Esophagus squamous epithelium (tissue), 5 donors: ENCODE results near the gene ZNF808. TPM values are rescaled to one million over a fixed set of nuclear protein-coding genes. Genes with fewer than 3 reads are reported as not detected.

ENCODE experiments used
- DNase-seq: peaks from one replicate; lab custom pipeline; 2025; lab: John Stamatoyannopoulos, UW
- H3K27ac ChIP-seq, 4 donors: fragments of 200-600 bp; sonication (generic); one replicate each; pipeline ENCODE4 v1.5.1; 2016 to 2019; ENCODE audit warnings: mild to moderate bottlenecking in 1 of 4
- H3K27me3 ChIP-seq, 4 donors: fragments of 200-600 bp; sonication (generic); 1 replicate in 3 of 4; 2 replicates in 1 of 4; pipeline versions ENCODE4 v1.5.1 to v1.6.0; 2017 to 2021; ENCODE audit warnings: antibody characterized with exemption in 1 of 4
- H3K36me3 ChIP-seq, 3 donors: fragments of 200-600 bp; sonication (generic); one replicate each; pipeline ENCODE4 v1.5.1; 2016 to 2019
- H3K4me1 ChIP-seq, 3 donors: fragments of 200-600 bp; sonication (generic); one replicate each; pipeline ENCODE4 v1.5.1; 2017 to 2019
- H3K4me3 ChIP-seq, 4 donors: fragments of 200-600 bp; sonication (generic); 1 replicate in 3 of 4; 2 replicates in 1 of 4; pipeline ENCODE4 v1.5.1; 2016 to 2019; ENCODE audit warnings: mild to moderate bottlenecking in 2 of 4, moderate library complexity in 1 of 4
- H3K9me3 ChIP-seq, 3 donors: fragments of 200-600 bp; sonication (generic); one replicate each; pipeline ENCODE4 v1.5.1; 2016 to 2019
- POLR2A ChIP-seq, 4 donors: fragments of 450-650 bp; IDR thresholded peaks; one replicate each; pipeline ENCODE4 v1.6.1; 2017; ENCODE audit warnings: antibody characterized with exemption in 4 of 4, mild to moderate bottlenecking in 4 of 4, moderate library complexity in 3 of 4
- WGBS, 2 donors: methylation state at CpG; one replicate each; pipeline ENCODE4 v1.1.5; 2018; 5-methylcytosine and 5-hydroxymethylcytosine counted together
- intact Hi-C: fragments of 100-400 bp; cut with DNase I; formaldehyde crosslinking; loops from one replicate; pipeline ENCODE4 v1.15.0; 2022
- small RNA-seq, 4 donors: library from RNA; depleted of rRNA; stranded (forward); fragments of <200 nt; gene quantifications; one replicate each; pipeline ENCODE3, GENCODE V24; 2016
- total RNA-seq, 4 donors: library from RNA; depleted of rRNA; stranded (reverse); fragments of >200 nt; gene quantifications; one replicate each; pipeline ENCODE4 v1.1.0, GENCODE V29; 2016
- TF ChIP-seq, protein P1 (sequence below), 6 experiments: fragments of 450-650 bp in 4 of 6; fragments of 200-600 bp in 2 of 6; sonication (generic) in 2 of 6; IDR thresholded peaks; one replicate each; pipeline ENCODE4 v1.5.1; 2016 to 2019; ENCODE audit warnings: antibody characterized with exemption in 6 of 6, mild to moderate bottlenecking in 4 of 6, moderate library complexity in 4 of 6
- donor health status: DM: yes; HTN: yes; CAD: no.

Gene ZNF808
- total RNA-seq, 4 donors from 2014 or later: 6.7 to 17.0 (median 7.6) TPM

GRCh38 chr19:52603558-52604207, 76.2 kb downstream of the ZNF808 start:
- H3K4me3 ChIP-seq: no peak overlapping the region
- no peak for DNase-seq
- peaks cover 0 to 38% (median 0%) of the 10 kb centered on the region in 3 donors for H3K9me3 ChIP-seq

More at GRCh38 chr19:52603558-52604207, 76.2 kb downstream of the ZNF808 start:
- 87 to 91% methylated on average over 14 of the region's 14 CpGs for WGBS, 2 donors
- Histone ChIP-seq H3K4me1 (peaks cover 6 to 29% (median 12%) of the 10 kb centered on the region in 3 donors), H3K27ac (peak overlapping the region in 2 of 4 donors; percentile 63 to 68), H3K36me3 (no peaks in the 10 kb centered on the region), H3K27me3 (no peaks in the 10 kb centered on the region)
- intact Hi-C loops: no loop called here
- TF ChIP-seq POLR2A (IDR thresholded peaks at IDR 0.05): no peak
- TF ChIP-seq, protein P1, sequence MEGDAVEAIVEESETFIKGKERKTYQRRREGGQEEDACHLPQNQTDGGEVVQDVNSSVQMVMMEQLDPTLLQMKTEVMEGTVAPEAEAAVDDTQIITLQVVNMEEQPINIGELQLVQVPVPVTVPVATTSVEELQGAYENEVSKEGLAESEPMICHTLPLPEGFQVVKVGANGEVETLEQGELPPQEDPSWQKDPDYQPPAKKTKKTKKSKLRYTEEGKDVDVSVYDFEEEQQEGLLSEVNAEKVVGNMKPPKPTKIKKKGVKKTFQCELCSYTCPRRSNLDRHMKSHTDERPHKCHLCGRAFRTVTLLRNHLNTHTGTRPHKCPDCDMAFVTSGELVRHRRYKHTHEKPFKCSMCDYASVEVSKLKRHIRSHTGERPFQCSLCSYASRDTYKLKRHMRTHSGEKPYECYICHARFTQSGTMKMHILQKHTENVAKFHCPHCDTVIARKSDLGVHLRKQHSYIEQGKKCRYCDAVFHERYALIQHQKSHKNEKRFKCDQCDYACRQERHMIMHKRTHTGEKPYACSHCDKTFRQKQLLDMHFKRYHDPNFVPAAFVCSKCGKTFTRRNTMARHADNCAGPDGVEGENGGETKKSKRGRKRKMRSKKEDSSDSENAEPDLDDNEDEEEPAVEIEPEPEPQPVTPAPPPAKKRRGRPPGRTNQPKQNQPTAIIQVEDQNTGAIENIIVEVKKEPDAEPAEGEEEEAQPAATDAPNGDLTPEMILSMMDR (IDR thresholded peaks at IDR 0.05): no peak

Small RNA genes lying within 50 kb of the gene (small RNA-seq; reads per million reads assigned to genes)
- gene RPL39P34: 0 reads per million in 4 donors

Other genes starting within 250 kb of the ZNF808 start
- gene ZNF480, start 230.5 kb upstream of the ZNF808 start, total RNA-seq: 1 to 10 TPM; 4.8 to 9.2 (median 6.8) TPM
- gene ZNF610, start 191.4 kb upstream of the ZNF808 start, total RNA-seq: under 1 TPM in 3 of 4 donors, not detected in 1; 0.15 to 0.95 (median 0.15) TPM
- 10 to 100 TPM in 2 of 4 donors, 1 to 10 TPM in 2; 3.0 to 20.4 (median 8.0) TPM for gene ZNF880, start 157.7 kb upstream of the ZNF808 start, total RNA-seq
- 10 to 100 TPM in 1 of 4 donors, 1 to 10 TPM in 3; 1.9 to 17.5 (median 6.3) TPM for gene ZNF528, start 129.8 kb upstream of the ZNF808 start, total RNA-seq
- under 1 TPM in 1 of 4 donors, not detected in 3; 0.19 TPM for gene ZNF534, start 98.5 kb upstream of the ZNF808 start, total RNA-seq
- 1 to 10 TPM in 1 of 4 donors, under 1 TPM in 2, not detected in 1; 0.18 to 1.5 (median 0.41) TPM for gene ZNF578, start 74.1 kb upstream of the ZNF808 start, total RNA-seq
- gene ZNF701, start 42.6 kb downstream of the ZNF808 start, total RNA-seq: 10 to 100 TPM in 1 of 4 donors, 1 to 10 TPM in 3; 5.2 to 13.7 (median 5.5) TPM
- gene ZNF83, start 110.7 kb downstream of the ZNF808 start, total RNA-seq: 10 to 100 TPM; 10.3 to 45.8 (median 15.8) TPM
- gene ZNF611, start 207.4 kb downstream of the ZNF808 start, total RNA-seq: 1 to 10 TPM; 4.9 to 8.7 (median 7.9) TPM